ENCODE results near the gene ZNF785. TPM values are rescaled to one million over a fixed set of nuclear protein-coding genes. Genes with fewer than 3 reads are reported as not detected.
"Not testable (repeated sequence)": the region's sequence is repeated elsewhere in the genome, so short reads cannot be mapped to it uniquely, and the experiment has no call there.

ZNF785 gene
- total RNA-seq, 2 donors from 2014 or later: 10.8 to 22.1 TPM

- DNase-seq (ENCODE audit: low spot score in 2 of 2) (peak; percentile 96 to 97), ATAC-seq (peak; percentile 96 to 97)
- Mint-ChIP-seq H3K36me3 (peaks cover 15 to 20% of the 10 kb centered on the region in 2 donors), H3K9me3 (no peaks in the 10 kb centered on the region), H3K27ac (peak within 1 kb of the TSS; percentile 90 to 96)
Measured at GRCh38 chr16:30557957-30558788, 27.3 kb downstream of the ZNF785 start, which contains the start of gene ZNF764. ZNF764 (minus strand) TSS chr16:30558374; CDS start chr16:30558182, 192 bp downstream.

GRCh38 chr16:30557707-30557956 lies 27.9 kb downstream of the ZNF785 start:
- DNase-seq (ENCODE audit: low spot score in 2 of 2) (no peak), ATAC-seq (no peak)
- Mint-ChIP-seq H3K27ac (peak overlapping the region; percentile 90 to 96), H3K36me3 (peaks cover 15 to 23% of the 10 kb centered on the region in 2 donors), H3K9me3 (no peaks in the 10 kb centered on the region)

GRCh38 chr16:30556125-30556473 lies 29.4 kb downstream of the ZNF785 start:
- H3K9me3 Mint-ChIP-seq: no peaks in the 10 kb centered on the region
- peak overlapping the region; percentile 90 to 96 for H3K27ac Mint-ChIP-seq
- ATAC-seq (no peak), DNase-seq (ENCODE audit: low spot score in 2 of 2) (no peak)
- peaks cover 10 to 23% of the 10 kb centered on the region in 2 donors for H3K36me3 Mint-ChIP-seq

DNA sequence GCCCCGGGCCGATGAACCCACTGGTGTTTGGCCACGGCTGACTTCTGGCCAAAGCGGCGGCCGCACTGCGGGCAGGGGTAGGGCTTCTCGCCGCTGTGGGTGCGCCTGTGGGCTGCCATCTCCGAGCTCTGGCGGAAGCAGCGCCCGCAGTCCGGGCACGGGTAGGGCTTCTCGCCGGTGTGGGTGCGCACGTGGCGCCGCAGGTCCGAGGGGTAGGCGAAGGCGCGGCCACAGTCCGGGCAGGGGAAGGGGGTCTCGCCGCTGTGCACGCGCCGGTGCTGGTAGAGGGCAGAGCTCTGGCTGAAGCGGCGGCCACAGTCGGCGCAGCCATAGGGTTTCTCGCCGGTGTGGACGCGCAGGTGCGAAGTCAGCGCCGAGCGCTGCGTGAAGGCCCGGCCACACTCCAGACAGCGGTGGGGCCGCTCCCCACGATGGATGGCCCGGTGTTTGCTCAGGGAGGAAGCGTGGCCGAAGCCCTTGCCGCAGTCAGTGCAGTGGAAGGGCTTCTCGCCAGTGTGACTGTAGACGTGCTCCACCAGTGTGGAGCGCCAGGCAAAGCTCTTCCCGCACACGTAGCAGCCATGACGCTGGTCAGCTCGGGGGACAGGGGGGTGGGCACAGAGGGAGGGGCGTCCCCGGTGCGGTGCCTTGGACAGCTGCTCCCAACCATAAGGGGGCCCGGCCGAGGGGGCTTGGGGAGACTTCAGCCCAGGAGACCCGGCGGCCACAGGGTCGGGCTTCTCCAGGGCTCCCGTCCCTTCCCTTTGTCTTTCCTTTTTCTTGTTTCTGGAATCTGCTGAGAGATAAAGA lies 30.0 kb downstream of the ZNF785 start:
- H3K36me3 Mint-ChIP-seq: peaks cover 10 to 23% of the 10 kb centered on the region in 2 donors
- H3K9me3 Mint-ChIP-seq: no peaks in the 10 kb centered on the region
- DNase-seq (ENCODE audit: low spot score in 2 of 2) (no peak), ATAC-seq (no peak)
- H3K27ac Mint-ChIP-seq: peak overlapping the region; percentile 90 to 96

- no peak for DNase-seq (ENCODE audit: low spot score in 2 of 2)
- peak overlapping the region in 1 of 2 donors; percentile 50 for H3K27ac Mint-ChIP-seq
- no peak for ATAC-seq
- H3K9me3 Mint-ChIP-seq: no peaks in the 10 kb centered on the region
- H3K36me3 Mint-ChIP-seq: peaks cover 10 to 23% of the 10 kb centered on the region in 2 donors
Measured at GRCh38 chr16:30554557-30555314, 30.8 kb downstream of the ZNF785 start.

DNA sequence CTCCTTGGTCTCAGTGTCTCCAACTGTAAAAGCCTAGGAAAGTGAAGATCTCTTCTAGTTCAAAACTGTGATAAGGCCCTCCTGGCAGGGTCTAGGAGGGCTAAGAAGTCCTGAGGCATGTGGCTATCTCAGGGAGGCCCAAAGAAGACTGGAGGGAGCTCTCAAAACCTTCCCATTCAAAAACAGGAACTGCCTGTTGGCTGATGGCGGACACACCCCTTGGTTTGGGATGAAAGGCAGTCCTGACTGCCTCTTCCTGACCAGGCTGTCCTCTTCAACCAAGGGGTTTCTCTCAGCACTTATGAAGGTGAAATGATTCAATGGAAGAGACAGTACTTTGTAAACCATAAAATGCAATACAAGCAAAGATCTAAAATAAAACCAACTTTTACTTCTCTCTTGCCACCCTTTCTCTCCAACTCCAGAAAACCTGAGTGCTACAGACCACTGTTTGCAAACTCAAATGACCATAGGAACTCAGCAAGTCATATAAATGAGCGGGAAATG lies 32.1 kb downstream of the ZNF785 start:
- ATAC-seq: no peak
- H3K9me3 Mint-ChIP-seq: no peaks in the 10 kb centered on the region
- peaks cover 10 to 17% of the 10 kb centered on the region in 2 donors for H3K36me3 Mint-ChIP-seq
- H3K27ac Mint-ChIP-seq: peak overlapping the region; percentile 88 to 96
- DNase-seq (ENCODE audit: low spot score in 2 of 2): no peak

DNA sequence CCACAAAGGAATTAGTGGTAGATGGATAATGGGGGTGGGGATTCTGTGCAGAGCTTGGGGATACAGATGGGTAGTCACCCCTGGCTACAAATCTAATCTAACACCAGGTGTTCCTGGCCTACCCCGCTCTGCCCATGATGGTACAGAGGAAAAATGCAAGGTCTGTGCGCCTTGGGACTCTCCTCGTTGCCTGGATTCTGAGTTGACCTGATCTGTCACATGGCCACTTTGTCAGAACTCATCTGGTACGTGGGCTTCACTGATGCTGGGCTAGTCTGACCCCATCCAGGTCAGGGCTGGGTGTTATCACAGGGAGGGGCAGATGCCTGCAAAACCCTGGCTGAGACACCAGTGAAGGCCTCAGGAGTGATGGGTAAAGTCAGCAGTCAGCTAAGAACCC lies 32.5 kb downstream of the ZNF785 start:
- peaks cover 10 to 17% of the 10 kb centered on the region in 2 donors for H3K36me3 Mint-ChIP-seq
- peak overlapping the region; percentile 88 to 96 for H3K27ac Mint-ChIP-seq
- ATAC-seq (no peak), DNase-seq (ENCODE audit: low spot score in 2 of 2) (no peak)
- no peaks in the 10 kb centered on the region for H3K9me3 Mint-ChIP-seq

DNA sequence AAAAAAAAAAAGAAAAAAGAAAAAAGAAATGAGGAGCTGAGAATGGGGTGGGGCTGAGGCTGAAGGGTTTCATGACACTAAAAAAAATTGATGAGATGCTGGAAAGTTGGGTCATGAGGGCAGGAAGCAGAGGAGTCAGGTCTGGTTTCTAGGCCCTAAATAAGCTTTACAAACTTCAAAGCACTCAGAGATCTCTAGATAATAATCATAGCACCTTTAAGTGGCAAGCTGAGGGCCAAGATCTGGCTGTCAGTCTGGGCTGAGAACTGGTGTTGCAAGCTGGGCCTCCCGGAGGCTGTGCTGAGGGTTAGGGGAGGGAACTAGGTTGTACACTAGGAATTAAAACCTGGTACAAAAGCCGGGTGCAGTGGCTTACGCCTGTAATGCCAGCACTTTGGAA lies 33.7 kb downstream of the ZNF785 start:
- peak overlapping the region; percentile 88 to 96 for H3K27ac Mint-ChIP-seq
- ATAC-seq: peak; percentile 83 to 94

GRCh38 chr16:30548416-30549253 lies 36.9 kb downstream of the ZNF785 start:
- Mint-ChIP-seq H3K36me3 (peaks cover 0 to 8% of the 10 kb centered on the region in 2 donors), H3K9me3 (no peaks in the 10 kb centered on the region), H3K27ac (peak overlapping the region in 1 of 2 donors; percentile 28)
- DNase-seq (ENCODE audit: low spot score in 2 of 2) (no peak), ATAC-seq (no peak)

More for the DNA sequence above, 33.7 kb downstream of the ZNF785 start:
- H3K9me3 Mint-ChIP-seq: no peaks in the 10 kb centered on the region
- DNase-seq (ENCODE audit: low spot score in 2 of 2): peak in 1 of 2 donors; percentile 50
- H3K36me3 Mint-ChIP-seq: peaks cover 5 to 17% of the 10 kb centered on the region in 2 donors

- no peaks in the 10 kb centered on the region for H3K9me3 Mint-ChIP-seq
- no peaks in the 10 kb centered on the region for H3K36me3 Mint-ChIP-seq
- ATAC-seq (no peak), DNase-seq (ENCODE audit: low spot score in 2 of 2) (no peak)
- peak overlapping the region in 1 of 2 donors; percentile 58 for H3K27ac Mint-ChIP-seq
Measured at GRCh38 chr16:30546115-30546514, 39.4 kb downstream of the ZNF785 start.

- Mint-ChIP-seq H3K27ac (no peak overlapping the region), H3K36me3 (peaks cover 1 to 5% of the 10 kb centered on the region in 2 donors), H3K9me3 (no peaks in the 10 kb centered on the region)
- ATAC-seq: no peak
- DNase-seq (ENCODE audit: low spot score in 2 of 2): no peak
Measured at GRCh38 chr16:30543067-30543466, 42.4 kb downstream of the ZNF785 start.

DNA sequence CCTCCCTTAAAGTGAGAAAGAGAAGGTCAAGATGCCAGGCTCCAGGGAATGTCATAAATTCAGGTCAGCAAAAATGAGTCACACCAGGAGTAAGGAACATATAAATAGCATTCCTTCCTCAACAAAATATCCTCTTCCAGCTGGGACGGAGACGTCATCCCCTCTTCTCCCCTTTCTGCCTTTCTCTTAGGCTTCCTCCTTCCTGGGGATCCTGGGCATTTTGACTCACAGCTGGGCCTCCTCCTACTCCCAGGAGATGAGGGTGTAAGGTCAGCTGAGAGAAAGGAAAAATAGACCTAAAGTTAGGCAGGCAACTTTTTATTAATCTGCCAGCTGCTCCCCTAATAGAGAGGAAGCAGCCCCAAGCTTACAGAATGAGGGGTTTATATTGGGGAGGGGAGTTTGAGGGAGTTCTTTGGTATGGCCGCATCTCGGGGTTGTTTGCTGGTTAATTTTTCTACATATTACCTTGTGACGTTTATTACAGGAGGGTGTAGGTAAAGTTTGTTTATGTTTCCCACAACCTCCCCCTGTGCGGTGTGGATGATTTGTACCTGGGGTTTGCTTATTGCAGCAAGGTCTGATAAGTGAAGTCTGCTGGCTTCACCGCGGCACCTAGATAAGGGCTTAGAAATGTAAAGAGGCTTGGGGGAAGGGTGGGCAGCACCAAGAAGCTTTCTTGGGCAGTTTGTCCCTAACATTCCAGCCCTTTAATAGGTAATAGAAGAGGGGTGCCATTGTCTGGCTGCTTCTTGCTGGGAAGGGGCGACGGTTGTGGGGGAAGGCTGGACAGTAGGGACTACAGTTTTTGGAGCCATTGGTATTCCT lies 43.8 kb downstream of the ZNF785 start:
- Mint-ChIP-seq H3K9me3 (no peaks in the 10 kb centered on the region), H3K36me3 (peaks cover 12 to 18% of the 10 kb centered on the region in 2 donors), H3K27ac (no peak overlapping the region)
- ATAC-seq (no peak), DNase-seq (ENCODE audit: low spot score in 2 of 2) (no peak)

- not testable (repeated sequence) for H3K9me3 Mint-ChIP-seq; H3K27ac Mint-ChIP-seq; ATAC-seq; DNase-seq (ENCODE audit: low spot score in 2 of 2)
- H3K36me3 Mint-ChIP-seq: peaks cover 19 to 25% of the 10 kb centered on the region in 2 donors
Measured at GRCh38 chr16:30540916-30541464, 44.5 kb downstream of the ZNF785 start.

DNA sequence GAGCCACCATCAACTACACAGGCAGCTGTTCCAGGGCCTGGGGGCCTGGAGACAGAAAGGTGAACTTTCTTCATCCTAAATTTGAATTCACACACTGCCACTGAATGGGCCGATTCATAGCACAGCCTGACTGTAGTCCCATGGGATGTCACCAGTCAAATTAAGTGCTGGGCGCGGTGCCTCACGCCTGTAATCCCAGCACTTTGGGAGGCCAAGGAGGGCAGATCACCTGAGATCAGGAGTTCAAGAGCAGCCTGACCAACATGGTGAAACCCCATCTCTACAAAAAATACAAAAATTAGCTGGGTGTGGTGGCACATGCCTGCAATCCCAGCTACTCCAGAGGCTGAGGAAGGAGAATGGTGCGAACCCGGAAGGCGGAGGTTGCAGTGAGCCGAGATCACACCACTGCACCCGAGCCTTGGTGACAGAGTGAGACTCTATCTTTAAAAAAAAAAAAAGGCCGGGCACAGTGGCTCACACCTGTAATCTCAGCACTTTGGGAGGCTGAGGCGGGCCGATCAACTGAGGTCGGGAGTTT lies 45.4 kb downstream of the ZNF785 start:
- Mint-ChIP-seq H3K27ac (peak overlapping the region in 1 of 2 donors; percentile 60), H3K36me3 (peaks cover 28 to 32% of the 10 kb centered on the region in 2 donors)
- H3K9me3 Mint-ChIP-seq; ATAC-seq; DNase-seq (ENCODE audit: low spot score in 2 of 2): not testable (repeated sequence)
